GM10847 (cell line): ENCODE results near the gene RGS6.

Source experiments
- POLR2A ChIP-seq: IDR thresholded peaks from 2 replicates; pipeline ENCODE4 v1.6.1; 2011; ENCODE audit not compliant: insufficient read length; ENCODE audit errors: extremely low read depth

The RGS6 gene

GRCh38 chr14:72503696-72504368, 571.6 kb downstream of the RGS6 start:
- no peak for TF ChIP-seq POLR2A

DNA sequence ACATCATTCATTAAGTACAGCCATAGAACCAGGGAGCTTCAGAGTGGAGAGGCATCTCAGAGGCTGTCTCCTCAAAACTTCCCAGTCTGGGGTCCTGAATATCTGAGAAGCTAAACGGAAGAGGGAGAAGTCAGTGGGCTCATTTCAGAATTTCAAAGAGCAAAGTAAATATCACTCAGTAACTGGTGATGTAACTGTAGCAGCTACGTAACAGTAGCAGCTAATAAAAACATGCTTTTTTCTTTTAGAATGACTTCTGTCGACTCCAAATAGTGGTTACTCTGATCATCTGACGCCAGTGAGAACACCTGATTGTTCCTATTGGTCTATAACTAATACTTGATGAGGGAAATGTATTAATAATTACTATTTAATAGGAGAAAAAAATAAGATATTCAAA, 578.3 kb downstream of the RGS6 start:
- no peak for TF ChIP-seq POLR2A

DNA sequence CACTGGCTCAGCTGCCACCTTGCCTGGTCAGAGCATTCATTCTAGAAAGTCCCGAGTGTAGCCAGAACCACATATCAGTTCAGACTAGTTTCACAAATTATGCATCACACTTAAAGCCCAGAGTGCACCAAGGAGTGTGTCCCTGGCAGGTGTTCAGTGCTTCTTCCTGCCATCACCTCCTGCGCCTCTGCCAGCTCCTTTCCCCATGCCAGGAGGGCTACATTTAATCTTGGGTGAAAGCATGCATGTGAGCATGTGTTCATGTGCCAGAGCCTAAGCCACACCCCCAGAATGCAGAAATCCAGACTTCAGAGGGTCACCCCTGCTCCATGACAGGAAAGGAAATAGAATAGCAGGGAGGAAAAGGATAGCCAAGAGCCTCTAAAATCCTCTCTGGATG, 580.1 kb downstream of the RGS6 start:
- no peak for TF ChIP-seq POLR2A

DNA sequence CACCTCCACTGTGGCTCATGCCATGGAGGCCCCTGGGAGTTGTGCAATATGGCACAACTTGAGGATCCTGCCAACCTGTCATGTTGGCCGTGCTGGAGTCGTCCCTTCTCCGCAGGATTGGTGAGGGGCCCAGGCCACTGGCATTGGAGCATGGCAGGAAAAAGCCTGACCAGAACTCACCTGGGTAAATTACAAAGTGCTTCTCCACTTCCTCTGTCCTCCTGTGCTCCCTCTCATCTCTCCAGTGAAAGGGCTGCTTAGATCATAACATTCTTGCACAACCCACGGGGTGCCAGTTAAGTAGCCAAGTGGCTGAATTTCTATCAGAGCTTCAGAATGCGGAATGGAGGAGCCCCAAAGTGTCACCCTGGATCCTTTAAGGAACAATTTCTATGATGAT, 580.7 kb downstream of the RGS6 start:
- TF ChIP-seq POLR2A: no peak

GRCh38 chr14:72513346-72513745, 581.1 kb downstream of the RGS6 start:
- no peak for TF ChIP-seq POLR2A

- no peak for TF ChIP-seq POLR2A
Measured at GRCh38 chr14:72513965-72514659, 581.9 kb downstream of the RGS6 start.

- TF ChIP-seq POLR2A: no peak
Measured at GRCh38 chr14:72514660-72515025, 582.4 kb downstream of the RGS6 start.

- no peak for TF ChIP-seq POLR2A
Measured at GRCh38 chr14:72515779-72516770, 583.8 kb downstream of the RGS6 start.

DNA sequence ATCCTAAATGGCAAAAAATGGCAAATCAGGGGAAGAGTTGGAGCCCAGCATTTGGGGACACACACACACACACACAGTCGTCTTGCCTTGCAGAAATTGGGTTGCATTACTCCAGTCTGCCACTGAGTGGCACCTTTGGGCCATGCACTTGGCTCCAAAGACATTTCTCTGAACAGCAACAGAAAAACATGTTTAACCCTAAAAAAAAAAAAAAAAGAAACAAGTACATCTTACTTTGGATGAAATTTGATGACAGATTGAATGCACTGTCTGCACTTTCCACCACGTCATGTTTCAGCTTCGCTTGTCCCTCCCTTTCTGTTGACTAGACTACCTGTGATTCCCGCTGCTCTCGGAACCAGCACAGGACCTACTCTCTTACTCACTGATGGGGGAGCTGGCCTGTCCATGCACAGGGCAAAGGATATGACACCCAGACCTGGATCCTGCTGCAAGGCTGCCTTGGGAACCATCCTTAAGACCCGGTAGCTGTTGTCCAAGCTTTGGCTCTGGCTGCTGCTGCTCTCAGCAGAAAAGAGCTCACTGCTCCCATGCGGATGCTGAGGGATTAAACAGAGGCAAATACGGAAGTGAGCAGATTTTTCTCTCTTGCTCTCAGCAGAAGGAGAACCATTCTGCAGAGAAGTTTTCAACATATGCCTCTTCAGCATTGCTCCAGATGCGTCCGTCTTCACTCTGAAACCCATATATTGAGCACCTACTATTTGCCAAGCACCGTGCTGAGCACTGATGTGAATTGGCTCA, 584.9 kb downstream of the RGS6 start:
- TF ChIP-seq POLR2A: no peak

- no peak for TF ChIP-seq POLR2A
Measured at GRCh38 chr14:72517736-72518135, 585.5 kb downstream of the RGS6 start.

DNA sequence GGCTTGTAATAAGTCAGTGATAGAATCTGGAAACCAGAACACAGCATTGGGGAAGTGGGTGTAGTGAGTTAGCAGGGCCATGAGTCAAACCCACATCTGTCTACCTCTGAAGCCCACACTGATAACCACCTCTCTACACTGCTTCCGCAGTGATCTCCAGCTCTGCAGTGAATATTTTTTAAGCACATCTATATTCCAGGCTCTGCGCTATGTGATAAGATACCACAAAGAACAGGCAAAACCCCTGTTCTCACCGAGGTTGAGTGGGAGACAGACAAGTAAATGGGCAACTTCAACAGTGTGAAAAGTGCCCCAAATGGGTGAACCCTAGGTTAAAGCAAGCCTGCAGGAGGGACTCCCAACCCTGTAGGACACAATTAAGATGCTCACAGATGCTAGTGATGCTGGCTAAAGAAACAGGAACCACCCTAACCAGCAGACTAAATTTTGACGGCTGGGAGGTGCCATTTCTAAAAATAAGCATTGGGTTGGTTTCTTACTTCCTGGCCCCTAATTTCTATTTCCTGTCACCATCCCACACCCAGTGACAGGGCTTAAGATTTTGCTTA, 586.7 kb downstream of the RGS6 start:
- no peak for TF ChIP-seq POLR2A

DNA sequence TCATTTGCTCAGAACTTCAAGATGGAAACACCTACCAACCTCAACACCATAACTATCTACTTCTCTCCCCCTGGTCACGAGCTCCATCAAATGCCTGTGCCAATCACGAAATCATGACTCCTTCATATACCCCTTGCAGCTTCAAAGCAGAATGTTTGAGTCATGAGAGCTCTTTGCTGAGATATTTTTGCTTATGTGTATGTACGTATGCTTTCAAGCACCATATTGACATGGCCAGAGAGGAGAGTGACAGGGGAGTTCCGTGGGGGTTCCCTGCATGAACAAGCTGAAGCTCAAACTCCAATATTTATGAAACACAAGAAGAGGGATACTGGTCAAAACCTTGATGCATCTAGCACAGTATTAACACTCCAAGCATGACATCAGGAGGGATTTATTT, 587.3 kb downstream of the RGS6 start:
- no peak for TF ChIP-seq POLR2A

DNA sequence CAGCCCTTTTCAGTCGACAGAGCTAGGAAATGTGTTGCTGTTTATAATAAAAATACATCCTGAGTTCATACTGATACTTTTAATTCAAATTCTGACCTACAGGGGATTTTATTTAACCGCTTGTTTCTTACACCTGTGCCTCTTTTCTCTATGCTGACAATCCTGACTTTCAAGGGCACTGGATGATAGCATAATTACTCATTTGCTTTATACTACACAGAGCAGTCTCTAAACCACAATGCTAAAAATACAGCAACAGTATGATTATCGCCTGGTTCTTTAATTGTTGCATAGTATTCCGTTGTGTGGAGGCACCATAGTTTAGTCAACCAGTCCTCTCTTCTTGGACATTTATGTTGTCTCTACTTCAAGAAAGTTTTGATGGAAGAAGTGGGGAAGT, 588.8 kb downstream of the RGS6 start:
- TF ChIP-seq POLR2A: no peak

DNA sequence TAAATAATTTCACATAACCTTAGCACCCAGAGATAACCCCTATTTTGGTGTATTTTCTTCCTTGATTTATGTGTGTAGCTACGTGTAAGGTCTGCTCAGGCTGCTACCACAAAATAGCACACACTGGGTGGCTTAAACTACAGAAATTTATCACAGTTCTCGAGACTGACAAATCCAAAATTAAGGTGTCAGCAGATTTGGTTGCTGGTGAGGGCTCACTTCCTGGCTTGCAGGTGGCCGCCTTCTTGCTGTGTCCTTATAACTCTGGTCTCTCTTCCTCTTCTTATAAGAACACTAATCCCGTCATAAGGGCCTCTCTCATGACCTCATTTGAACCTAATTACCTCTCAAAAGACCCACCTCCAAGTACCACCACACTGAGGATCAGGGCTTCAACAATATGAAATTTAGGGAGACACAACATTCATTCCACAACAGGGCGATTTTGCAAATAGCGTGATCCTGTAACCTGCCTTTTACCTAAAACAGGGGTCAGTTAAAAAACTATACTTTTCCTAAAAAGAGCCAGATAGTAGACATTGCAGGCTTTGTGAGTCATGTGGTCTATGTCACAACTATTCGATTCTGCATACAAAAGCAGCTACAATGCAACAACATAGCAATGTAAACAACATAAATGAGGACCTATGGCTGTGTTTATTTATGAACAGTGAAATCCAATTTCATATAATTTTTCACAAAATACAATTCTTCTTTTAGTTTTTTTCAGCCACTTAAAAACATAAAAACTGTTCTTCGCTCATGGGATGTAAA, 589.9 kb downstream of the RGS6 start:
- TF ChIP-seq POLR2A: no peak
